Measurements from ENCODE around the gene FBXW7.

Gene FBXW7

GRCh38 chr4:152289541-152289940, 246.4 kb downstream of the FBXW7 start:
- no peak overlapping the region for H3K4me3 ChIP-seq (replicated peaks; ENCODE audit: low read depth, low read length)
- no peak for TF ChIP-seq CTCF (IDR thresholded peaks at IDR 0.05; ENCODE audit: low read length, missing control alignments)
- DNase-seq (ENCODE audit: low read depth) = no peak

GRCh38 chr4:152283801-152284470, 252.0 kb downstream of the FBXW7 start:
- no peak for TF ChIP-seq CTCF (IDR thresholded peaks at IDR 0.05; ENCODE audit: low read length, missing control alignments)
- DNase-seq (ENCODE audit: low read depth) = no peak
- H3K4me3 ChIP-seq (replicated peaks; ENCODE audit: low read depth, low read length) = no peak overlapping the region

- H3K4me3 ChIP-seq (replicated peaks; ENCODE audit: low read depth, low read length) = no peak overlapping the region
- no peak for DNase-seq (ENCODE audit: low read depth)
- no peak for TF ChIP-seq CTCF (IDR thresholded peaks at IDR 0.05; ENCODE audit: low read length, missing control alignments)
These were observed 254.1 kb downstream of the FBXW7 start for GRCh38 chr4:152281822-152282221.

- no peak for TF ChIP-seq CTCF (IDR thresholded peaks at IDR 0.05; ENCODE audit: low read length, missing control alignments)
- no peak overlapping the region for H3K4me3 ChIP-seq (replicated peaks; ENCODE audit: low read depth, low read length)
- DNase-seq (ENCODE audit: low read depth) = no peak
These were observed 254.7 kb downstream of the FBXW7 start for GRCh38 chr4:152281211-152281610.

GRCh38 chr4:152279234-152279566, 256.7 kb downstream of the FBXW7 start:
- no peak for DNase-seq (ENCODE audit: low read depth)
- no peak for TF ChIP-seq CTCF (IDR thresholded peaks at IDR 0.05; ENCODE audit: low read length, missing control alignments)
- H3K4me3 ChIP-seq (replicated peaks; ENCODE audit: low read depth, low read length) = no peak overlapping the region

GRCh38 chr4:152278505-152279233, 257.2 kb downstream of the FBXW7 start:
- no peak overlapping the region for H3K4me3 ChIP-seq (replicated peaks; ENCODE audit: low read depth, low read length)
- TF ChIP-seq CTCF (IDR thresholded peaks at IDR 0.05; ENCODE audit: low read length, missing control alignments) = no peak
- DNase-seq (ENCODE audit: low read depth) = no peak

GRCh38 chr4:152278172-152278504, 257.8 kb downstream of the FBXW7 start:
- no peak overlapping the region for H3K4me3 ChIP-seq (replicated peaks; ENCODE audit: low read depth, low read length)
- TF ChIP-seq CTCF (IDR thresholded peaks at IDR 0.05; ENCODE audit: low read length, missing control alignments) = no peak

More at GRCh38 chr4:152278172-152278504, 257.8 kb downstream of the FBXW7 start:
- DNase-seq (ENCODE audit: low read depth) = no peak

All from fibroblast of pulmonary artery (primary cell).